ENCODE data around the gene PFDN6.
"Not testable (repeated sequence)": the region's sequence is repeated elsewhere in the genome, so short reads cannot be mapped to it uniquely, and the experiment has no call there.

The PFDN6 gene

DNA sequence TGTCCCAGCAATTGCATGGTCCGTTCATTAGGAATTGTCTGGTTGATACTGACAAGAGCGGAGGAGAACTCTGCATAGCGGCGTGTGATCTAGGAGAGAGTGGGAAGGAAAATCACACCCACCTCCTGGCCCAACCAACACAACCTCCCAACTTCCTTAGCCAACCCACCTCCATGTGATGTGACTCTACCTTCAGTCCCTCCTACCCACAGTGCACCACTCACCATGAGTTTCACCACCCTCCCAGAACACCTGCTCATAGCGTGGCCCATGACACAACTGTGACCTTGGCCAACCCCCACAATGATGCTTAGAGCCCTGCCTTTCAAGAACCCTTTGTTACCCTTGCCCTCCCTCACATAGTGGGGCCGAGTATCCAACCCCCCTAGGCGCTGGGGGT lies 25.4 kb upstream of the PFDN6 start:
- no peak overlapping the region for H3K4me3 ChIP-seq (ENCODE audit: low read length)
- TF ChIP-seq CTCF (conservative IDR thresholded peaks at IDR 0.05; ENCODE audit: low read depth, low read length): no peak
- DNase-seq (ENCODE audit: low read depth): no peak

DNA sequence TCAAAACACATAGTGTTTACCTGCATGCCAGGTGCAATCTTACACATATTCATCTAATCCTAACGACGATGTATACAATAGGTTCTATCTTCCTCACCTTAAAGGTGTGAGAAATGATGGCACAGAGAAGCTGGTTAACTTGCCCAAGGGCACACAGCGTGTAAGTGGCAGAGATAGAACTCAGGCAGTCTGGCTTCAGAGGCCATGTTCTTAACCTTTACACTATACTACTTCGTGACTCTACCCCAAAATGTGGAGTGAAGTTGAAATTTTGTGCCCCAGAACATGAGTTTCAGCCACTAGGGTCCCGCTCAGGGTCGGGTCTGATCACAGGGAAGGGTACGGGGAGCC lies 18.3 kb upstream of the PFDN6 start:
- no peak for DNase-seq (ENCODE audit: low read depth)
- peak overlapping the region; percentile 85 for H3K4me3 ChIP-seq (ENCODE audit: low read length)
- TF ChIP-seq CTCF (conservative IDR thresholded peaks at IDR 0.05; ENCODE audit: low read depth, low read length): no peak

GRCh38 chr6:33271468-33272274 lies 17.7 kb upstream of the PFDN6 start, which contains the start of the genes RPS18 and VPS52:
Gene RPS18 (plus strand): TSS chr6:33272075. CDS start chr6:33272120, 45 bp downstream.
Gene VPS52 (minus strand): TSS chr6:33271876. CDS start chr6:33271675, 201 bp downstream.
- no peak for TF ChIP-seq CTCF (conservative IDR thresholded peaks at IDR 0.05; ENCODE audit: low read depth, low read length)
- DNase-seq (ENCODE audit: low read depth): peak; percentile 97

DNA sequence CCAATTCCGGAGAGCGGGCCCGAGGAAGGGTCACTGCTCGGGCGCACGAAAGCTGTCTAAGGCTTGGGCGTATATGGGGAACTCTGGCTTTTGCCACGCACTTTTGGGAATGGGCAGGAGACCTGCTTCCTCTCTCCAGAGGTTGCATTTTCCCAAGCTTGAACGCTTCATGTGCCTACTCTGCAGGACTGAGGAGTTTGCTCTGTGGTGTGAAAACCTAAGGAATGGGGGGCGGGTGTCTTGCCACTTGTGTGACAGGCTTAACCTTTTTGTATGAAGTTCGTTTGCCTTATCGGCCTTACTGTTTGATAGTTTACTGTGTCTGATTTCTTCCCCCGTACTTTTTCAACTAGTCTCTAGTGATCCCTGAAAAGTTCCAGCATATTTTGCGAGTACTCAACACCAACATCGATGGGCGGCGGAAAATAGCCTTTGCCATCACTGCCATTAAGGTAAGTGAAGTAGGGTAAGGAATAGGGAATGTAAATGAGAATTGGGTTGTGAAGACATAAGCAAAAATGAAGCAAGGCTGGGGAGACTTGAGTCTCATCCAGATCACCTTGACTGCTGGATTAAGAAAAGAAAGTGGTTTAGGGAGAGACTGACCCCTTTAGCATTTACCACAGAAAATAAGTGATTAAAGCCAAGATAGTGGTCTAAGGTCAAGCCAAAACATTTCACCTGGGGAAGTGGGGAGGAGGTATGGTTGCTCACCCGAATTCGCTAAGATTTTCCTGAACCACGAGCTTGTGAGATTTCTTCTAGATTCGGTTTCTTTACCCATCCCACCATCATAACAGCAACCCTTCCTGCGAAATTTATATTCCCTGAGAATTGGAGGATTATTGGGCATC lies 16.9 kb upstream of the PFDN6 start:
- no peak for TF ChIP-seq CTCF (conservative IDR thresholded peaks at IDR 0.05; ENCODE audit: low read depth, low read length)
- H3K4me3 ChIP-seq (ENCODE audit: low read length): peak overlapping the region; percentile 85
- DNase-seq (ENCODE audit: low read depth): no peak

More at GRCh38 chr6:33271468-33272274, 17.7 kb upstream of the PFDN6 start, which contains the start of the genes RPS18 and VPS52:
- H3K4me3 ChIP-seq (ENCODE audit: low read length): peak within 1 kb of the TSS; percentile 85

- no peak for DNase-seq (ENCODE audit: low read depth)
- peak overlapping the region; percentile 85 for H3K4me3 ChIP-seq (ENCODE audit: low read length)
- no peak for TF ChIP-seq CTCF (conservative IDR thresholded peaks at IDR 0.05; ENCODE audit: low read depth, low read length)
These were observed 16.1 kb upstream of the PFDN6 start for GRCh38 chr6:33273129-33273923.

- H3K4me3 ChIP-seq (ENCODE audit: low read length): peak overlapping the region; percentile 85
- no peak for TF ChIP-seq CTCF (conservative IDR thresholded peaks at IDR 0.05; ENCODE audit: low read depth, low read length)
These were observed 15.2 kb upstream of the PFDN6 start for GRCh38 chr6:33273924-33274902.

GRCh38 chr6:33275795-33276580 lies 13.4 kb upstream of the PFDN6 start:
- not testable (repeated sequence) for DNase-seq (ENCODE audit: low read depth)
- H3K4me3 ChIP-seq (ENCODE audit: low read length): peak overlapping the region; percentile 52

More at GRCh38 chr6:33273924-33274902, 15.2 kb upstream of the PFDN6 start:
- no peak for DNase-seq (ENCODE audit: low read depth)

Measured in retinal pigment epithelial cell (primary cell).